ENCODE results near the gene SLC25A11.

- TF ChIP-seq, protein P1, sequence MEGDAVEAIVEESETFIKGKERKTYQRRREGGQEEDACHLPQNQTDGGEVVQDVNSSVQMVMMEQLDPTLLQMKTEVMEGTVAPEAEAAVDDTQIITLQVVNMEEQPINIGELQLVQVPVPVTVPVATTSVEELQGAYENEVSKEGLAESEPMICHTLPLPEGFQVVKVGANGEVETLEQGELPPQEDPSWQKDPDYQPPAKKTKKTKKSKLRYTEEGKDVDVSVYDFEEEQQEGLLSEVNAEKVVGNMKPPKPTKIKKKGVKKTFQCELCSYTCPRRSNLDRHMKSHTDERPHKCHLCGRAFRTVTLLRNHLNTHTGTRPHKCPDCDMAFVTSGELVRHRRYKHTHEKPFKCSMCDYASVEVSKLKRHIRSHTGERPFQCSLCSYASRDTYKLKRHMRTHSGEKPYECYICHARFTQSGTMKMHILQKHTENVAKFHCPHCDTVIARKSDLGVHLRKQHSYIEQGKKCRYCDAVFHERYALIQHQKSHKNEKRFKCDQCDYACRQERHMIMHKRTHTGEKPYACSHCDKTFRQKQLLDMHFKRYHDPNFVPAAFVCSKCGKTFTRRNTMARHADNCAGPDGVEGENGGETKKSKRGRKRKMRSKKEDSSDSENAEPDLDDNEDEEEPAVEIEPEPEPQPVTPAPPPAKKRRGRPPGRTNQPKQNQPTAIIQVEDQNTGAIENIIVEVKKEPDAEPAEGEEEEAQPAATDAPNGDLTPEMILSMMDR (IDR thresholded peaks at IDR 0.05; ENCODE audit: low read depth, low read length): no peak
- no peak for TF ChIP-seq EZH2phosphoT487 (IDR thresholded peaks at IDR 0.05; ENCODE audit: low read depth)
These were observed 375 bp downstream of the SLC25A11 start for GRCh38 chr17:4939546-4939795.

Measured in OCI-LY3 (cell line).